Activated gamma-delta T cell treated with anti-CD3 and anti-CD28 coated beads, Interleukin-2, amount 50 U/mL, for 16 hours (primary cell): ENCODE data around the gene THAP4.

Experiments used
- DNase-seq: peaks from one replicate; pipeline ENCODE4 v3.0.0-alpha.2; 2020; ENCODE audit warnings: low read depth

The THAP4 gene

DNA sequence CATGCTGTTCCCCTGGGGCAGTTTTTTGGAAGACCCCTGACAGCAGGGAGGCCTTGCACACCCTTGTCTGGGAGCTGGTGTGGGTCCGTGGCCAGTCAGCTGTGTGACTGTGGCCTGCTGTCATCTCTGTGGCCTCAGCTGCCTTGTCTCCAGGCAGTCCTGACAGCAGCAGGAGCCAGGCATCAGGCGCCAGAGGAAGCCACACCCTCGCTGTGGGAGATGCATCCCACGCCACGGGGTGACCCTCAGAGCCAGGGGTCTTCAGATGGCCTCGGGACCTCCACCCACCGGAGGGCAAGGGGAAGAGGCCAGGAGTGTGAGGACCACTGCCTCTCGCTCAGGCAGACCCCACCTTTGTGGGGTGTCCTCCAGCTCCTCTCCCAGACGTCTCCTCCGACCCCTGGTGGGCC is 73.4 kb downstream of the THAP4 start:
- no peak for DNase-seq

DNA sequence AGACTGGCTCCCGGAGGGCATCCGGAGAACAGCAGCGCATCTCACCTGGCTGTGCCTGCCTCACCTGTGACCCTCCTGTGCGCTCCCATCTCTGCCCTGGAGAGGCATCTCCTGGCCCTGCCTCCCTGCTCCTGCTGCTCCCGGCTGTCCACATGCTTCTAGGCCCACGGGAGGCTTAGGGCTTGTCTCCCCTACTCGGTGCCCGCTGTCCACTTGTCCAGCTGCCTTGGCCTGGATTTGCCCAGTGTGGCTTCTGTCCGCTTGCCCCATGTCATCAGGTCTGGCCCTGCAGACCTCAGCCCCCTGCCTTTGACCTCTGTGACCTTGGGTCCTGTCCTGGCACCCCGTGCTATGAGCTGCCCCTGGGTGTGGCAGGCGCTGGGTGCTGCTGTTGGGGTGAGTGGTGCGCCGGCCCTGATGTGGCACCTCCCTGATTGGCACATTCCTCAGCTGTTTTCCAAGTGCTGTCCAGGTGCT is 73.9 kb downstream of the THAP4 start:
- no peak for DNase-seq

DNA sequence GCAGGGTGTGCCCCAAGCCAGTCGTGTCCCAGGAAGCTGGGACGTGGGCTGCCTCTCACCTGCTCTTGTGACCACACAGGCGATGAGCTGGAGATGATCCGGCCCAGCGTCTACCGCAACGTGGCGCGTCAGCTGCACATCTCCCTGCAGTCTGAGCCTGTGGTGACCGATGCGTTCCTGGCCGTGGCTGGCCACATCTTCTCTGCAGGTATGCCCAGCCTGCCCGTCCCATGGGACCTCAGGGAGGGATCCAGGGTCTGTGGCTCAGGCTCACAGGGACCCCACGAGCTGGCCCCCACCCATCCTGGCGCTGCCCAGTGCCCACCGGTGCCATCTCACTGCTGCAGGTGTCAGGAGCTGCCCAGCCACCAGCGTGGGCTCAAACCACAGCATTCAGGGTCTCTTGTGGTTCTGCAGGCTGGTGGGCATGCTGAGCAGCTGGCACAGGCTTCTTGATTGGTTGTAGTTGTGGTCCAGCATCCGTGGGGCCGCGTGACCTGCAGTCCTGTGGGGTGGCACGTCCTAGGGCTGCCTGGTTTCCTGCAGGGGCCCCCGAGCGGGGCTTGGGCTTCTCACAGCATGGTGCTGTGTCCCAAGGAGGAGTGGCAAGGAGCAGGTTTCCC is 74.6 kb downstream of the THAP4 start:
- no peak for DNase-seq

DNA sequence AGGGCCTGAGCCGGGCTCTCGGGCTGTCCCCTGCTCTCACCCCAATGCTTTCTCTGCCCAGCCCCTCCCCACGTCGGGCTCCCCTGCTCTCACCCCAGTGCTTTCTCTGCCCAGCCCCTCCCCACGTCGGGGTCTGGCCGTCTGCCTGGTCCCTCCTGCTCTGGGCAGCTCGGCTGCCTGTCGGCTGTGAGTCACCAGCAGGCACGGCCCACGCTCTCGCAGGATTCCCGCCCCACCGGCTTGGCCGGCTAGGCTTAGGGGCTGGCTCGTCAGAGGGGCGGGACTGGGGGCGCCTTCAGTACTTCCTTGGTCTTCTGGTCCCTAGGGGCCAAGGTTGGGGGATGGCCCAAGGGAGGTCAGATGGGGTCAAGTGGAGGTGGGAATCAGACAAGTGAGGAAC is 75.1 kb downstream of the THAP4 start:
- DNase-seq: no peak

DNA sequence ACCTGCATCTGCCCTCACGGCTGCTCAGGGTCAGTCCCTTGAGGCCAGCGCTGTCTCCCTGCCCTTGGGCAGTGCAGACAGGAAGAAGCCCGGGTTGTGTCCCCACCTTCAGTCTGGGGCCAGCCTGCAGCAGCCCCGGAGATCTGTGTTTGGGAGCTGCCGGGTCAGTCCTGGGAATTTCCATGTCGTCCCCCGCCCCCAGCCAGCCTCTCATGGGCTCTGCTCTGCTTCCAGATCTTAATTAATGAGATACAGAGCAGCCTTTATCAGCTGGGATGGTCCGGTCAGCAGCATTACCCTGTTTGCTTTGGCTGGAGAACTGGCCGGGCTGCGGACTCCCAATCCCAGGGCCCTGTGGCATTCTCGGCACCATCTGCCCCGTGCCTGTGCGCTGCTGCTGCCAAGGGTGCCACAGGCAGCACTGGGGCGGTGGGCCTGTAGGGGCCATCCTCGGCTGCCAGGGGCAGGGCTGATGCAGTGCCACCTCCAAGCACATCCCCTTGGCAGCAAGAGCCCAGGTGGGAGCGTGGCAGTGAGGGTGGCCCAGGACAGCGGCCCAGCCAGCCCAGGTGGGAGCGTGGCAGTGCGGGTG is 76.0 kb downstream of the THAP4 start:
- DNase-seq: no peak

DNA sequence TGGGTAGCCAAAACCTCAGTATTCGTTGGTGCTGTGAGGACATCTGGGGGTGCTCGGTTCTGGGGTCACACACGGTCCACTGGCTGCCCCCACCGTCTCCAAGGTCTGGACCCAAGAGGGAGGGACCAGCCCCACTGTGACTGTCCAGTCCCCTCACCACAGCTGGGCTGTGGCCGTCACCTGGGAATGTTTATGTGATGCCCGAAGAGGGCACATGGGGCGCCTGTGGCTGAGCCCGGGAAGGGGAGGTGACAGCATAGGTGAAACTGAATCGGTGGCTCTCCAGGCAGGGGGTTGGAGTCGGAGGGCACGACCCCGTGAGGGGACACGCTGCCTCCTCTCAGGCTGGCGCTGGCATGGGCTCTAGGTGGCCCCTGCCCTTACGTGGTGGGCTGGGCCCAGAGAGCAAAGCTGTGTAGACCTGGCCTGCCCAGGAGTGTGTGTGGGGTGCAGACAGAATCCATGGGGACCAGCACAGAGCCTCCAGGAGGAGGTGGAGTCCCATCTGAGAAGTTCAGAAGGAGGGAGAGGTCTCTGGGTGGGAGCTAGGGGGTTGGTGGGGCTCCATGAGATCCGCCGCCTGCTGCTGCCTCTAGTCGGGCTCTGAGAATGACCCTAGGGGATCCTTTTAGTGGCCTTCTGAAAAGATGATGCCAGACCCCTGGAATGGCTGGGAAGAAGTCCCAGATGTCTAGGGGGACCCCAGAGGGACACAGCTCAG is 76.6 kb downstream of the THAP4 start:
- DNase-seq: no peak

DNA sequence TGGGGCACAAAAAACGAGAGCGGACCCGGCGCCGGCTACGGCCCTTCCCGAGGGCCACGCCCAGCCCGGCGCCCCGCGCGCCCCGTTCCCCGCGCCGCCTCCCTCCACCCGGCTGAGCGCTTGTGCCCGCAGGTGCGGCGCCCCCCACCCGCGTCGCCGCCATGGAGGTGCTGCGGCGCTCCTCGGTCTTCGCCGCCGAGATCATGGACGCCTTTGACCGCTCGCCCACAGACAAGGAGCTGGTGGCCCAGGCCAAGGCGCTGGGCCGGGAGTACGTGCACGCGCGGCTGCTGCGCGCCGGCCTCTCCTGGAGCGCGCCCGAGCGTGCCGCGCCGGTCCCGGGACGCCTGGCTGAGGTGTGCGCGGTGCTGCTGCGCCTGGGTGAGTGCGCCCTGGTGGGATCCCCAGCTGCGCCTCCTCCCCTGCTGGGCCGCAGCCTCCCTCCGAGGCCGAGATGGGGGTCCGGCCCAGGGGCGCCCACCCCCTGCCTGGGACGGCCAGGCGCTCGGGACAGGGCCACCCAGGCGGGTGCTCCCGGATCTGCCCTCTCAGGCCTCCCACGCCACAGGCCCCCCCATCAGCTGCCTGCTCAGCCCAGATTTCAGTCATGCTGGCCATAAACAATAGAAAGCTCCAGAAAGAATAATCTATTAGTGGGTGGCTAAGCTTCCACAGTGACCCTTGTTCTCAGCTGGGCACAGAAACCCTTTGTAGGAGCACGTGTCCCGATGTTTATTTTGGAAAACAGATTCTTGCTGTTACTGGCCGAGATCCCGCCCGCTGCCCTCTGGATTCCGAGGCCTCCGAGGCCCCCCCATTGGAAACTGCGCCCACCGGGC is 77.4 kb downstream of the THAP4 start:
- no peak for DNase-seq

DNA sequence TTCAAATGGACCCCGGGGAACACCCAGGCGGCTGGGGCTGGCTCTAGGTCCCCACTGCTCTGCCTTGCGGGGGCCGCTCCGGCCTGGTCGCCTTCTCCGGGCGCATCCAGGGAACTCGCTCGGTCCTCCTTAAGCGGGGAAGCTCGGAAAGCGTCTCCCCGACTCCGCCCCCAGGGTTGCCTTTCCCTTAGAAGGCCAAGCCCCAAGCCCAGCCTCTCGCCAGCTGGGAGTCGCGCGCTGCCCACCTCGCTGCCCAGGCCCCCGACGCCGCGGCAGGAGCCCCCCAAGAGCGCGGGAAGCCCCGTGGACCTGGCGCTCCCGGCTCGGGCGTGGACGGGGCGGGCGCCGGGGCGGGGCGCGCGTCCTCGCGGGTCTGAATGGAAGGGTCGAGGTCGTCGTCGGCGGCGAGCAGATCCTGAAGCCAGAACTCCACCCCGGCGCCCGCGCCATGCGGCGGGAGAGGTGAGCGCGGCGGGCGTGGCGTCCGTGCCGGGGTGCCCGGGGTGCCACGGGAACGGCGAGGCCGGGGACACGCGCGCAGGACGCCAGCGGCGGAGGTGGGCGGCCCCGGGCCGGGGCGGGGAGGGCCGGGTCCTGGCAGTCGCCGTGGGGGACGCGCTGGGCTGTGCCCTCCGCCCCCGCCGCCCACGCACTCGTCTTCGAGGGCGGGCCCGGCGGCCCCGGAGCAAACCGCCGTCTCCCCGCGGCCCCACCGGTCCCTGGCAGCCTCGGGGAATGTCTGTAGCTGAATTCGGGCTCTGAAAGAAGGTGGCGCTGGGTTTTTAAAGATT is 78.2 kb downstream of the THAP4 start, which contains the start of gene BOK:
Gene BOK, plus strand, starts transcription at position 214 of the 791 bp plus-strand sequence. CDS start 739 bp downstream, outside the sequence.
- DNase-seq: no peak

DNA sequence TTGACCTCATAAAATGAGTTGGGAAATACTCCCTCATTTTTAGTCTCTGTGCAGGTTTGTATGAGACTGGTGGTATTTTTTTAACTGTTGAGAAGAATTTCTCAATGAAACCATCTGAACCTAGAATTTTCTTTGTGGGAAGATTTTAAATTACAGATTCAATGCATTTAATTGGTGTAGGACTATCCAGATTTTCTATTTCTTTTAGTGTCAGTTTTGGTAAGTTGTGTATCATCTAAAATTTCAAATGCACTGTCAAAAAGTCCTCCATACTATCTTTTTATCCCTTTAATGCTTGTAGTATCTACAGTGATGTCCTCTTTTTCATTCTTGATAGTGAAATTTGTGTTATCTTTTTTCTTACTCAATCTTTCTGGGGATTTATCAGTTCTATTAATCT is 80.2 kb downstream of the THAP4 start:
- no peak for DNase-seq

DNA sequence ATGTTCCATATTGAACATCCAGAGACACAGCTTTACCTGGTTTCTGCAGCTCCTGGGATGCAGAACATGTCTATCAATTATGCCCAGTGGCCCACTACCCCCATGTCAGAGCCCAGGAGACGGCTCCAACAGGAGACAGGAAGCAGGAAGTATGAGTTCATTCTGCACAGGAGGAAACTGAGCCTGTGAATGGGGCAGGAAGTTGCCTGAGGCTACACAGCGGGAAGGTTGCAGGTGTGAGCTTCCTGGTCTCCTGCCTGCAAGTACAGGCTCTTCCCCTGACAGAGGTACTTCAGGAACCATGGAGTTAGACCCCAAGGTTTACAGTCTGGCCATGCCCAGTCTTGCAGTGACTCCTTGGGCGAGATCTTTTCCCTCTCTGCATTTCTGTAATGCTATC is 81.2 kb downstream of the THAP4 start:
- DNase-seq: no peak

DNA sequence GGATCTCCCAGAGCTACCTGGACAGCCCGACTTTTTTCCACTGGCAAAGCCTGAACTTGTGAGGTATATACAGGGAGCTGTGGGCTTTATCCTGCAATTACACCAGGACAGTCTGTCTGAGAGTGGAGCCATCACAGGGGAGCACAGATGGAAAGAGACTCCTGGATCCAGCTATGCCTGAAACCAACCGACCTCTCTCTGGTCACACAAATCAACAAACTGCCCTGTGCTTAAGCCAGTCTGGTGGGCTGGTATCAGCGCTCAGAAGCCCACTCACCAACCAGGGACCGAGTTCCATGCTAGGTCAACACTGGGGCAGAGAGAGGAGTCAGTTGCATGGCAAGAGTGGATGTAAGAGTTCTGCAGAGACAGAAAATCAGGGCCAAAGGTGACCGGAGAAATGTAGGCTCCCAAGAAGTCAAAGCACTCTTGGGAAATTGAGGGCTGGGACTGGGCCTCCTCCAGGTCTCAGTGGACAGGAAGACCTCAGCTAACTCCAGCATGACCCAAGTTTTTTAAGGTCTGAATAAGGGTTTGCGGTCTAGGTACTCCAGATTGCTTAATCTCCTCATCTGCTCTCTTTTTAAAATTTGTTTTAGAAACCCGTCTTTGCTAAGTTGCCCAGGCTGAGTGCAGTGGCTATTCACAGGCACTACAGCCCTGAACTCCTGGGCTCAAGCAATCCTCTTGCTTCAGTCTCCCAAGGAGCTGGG is 82.2 kb downstream of the THAP4 start:
- DNase-seq: no peak

DNA sequence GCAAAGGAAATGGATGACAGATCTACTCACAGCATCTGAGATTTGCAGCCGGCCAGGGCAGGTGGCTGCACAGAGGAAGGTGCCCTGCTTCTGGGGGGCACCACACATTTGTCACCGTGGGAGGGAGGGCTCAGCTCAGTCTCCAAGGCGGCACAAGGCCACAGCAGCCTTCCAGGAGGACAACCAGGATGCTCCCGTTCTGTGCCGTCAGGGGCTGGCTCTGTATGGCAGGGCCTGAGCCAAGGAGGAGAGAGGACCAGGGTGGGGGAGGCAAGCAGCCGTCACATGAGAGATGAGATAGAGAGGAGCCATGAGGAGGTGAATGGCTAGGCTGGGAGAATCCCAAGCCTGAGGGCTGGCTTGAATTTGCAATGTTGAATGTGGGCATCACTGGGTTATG is 83.0 kb downstream of the THAP4 start:
- DNase-seq: no peak

DNA sequence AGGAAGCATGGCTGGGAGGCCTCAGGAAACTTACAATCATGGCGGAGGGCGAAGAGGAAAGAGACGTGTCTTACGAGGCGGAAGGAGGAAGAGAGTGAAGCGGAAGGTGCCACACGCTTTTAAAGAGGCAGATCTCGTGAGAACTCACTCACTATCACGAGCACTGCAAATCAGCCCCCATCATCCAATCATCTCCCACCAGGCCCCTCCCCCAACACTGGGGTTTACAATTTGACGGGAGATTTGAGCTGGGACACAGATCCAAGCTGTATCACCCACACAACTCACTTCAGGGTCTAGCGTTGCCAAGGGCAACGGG is 83.5 kb downstream of the THAP4 start:
- no peak for DNase-seq

DNA sequence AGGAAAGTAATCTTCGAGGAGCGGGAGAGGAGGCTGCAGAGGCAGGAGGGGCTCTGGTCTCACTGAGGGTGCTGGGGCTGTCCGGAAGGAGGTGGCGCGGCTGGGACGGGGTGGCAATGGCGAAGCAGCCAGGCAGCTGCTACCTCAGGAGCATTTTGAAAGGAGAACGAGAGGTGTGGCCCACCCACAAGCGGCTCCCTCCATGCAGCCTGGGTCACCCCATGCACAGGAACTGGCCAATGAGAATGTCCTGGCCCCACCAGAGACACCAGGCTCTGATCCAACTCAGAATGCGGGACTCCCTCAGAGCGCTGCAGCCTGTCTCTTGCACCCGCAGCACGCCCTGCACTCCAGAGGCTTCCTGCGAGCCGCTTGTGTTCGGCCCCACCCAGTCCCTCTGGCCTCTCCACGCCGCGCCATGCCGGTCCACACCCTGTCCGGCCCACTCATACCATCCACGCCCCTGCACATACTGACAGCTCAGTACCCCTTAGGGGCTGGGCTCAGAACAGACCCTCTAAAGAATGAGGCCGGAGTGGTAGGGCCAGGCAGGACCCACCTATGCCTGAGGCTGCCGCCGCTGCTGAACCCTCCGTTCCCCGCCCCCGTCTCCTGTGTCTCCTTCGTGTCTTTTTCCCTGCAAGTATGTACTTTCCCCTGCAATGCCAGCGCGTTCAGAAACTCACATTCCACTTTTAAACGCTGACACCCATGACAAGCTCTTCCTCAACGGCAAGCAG is 84.8 kb downstream of the THAP4 start:
- no peak for DNase-seq

DNA sequence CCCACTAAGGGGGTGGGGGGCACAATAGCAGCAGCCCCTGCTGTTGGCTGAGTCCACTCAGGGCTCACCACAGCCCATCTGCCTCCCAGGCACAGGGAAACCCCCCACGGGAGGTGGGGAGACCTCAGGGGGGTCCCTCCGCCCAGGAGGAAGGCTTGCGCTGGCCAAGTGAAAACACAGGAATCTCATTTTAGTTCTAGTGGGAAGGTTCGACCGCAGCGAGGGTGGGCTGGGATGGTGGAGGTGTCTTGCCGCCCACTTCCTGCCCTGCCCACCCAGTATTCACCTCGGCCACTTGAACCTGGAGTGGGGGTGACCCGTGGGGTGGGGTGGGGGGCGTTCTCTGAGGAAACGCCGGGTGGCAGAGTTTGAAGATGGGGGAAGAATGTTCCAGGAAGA is 85.4 kb downstream of the THAP4 start:
- no peak for DNase-seq

DNA sequence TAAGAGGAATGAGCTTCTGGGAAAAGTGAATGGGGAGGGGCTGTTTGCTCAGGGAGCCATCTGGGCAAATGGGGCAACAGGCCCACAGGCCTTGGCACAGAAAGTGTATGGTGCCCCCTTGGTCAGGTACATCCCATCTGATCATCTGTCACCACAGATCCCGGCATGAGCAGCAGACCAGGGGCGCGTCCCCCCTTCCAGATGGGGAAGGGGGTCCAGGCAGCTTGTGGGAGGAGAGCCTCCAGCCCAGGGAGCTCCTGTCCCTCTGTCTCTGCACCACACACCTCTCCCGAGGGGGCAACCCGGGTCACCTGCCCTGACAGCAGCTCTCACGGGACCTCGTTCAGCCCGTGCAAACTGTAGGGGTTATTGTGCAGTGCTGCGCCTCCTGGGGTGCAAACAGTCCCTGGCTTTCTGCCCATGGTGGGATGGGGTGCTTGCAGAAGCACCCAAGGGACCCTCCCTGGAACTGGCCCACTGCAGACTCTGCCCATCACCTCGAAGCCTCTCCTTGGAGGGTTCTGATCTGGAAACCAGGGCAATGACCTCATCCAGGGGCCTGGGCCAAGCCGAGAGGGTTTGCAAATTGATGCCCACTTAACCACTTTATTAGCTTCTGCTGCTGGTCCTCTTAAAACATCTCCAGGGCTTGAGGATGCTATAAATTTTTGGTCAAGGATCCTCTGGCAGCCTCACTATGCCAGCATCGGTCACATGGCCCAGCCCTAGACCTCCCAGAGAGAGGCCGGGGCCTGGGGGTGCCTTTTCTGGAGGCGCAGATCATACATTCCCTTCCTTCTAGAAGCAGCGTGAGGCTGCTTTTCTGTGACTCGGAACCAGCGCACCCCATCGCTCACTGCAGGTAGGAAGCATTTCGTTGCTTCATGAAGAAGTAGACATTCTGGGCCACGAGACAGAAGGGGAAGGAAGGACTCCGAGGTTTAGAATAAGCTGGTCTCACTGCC is 86.1 kb downstream of the THAP4 start:
- no peak for DNase-seq

DNA sequence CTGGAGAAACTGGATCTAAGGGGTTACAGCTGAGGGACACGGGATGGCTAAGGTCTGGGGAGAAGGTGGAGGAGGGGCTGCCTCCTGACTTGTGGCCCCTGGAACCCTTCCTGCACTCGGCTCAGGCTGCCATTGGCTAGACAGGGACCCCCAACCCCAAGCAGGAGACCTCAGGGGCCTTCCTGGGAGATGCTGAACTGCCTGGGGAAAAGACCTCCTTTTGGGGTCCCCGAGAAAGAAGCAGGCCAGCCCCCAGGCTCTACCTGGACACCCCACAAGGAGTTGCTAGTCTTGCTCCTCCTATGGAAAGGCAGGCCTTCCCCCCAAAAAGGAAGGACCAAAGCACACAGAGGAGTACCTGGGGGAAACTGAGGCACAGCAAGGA is 88.5 kb downstream of the THAP4 start:
- no peak for DNase-seq

DNA sequence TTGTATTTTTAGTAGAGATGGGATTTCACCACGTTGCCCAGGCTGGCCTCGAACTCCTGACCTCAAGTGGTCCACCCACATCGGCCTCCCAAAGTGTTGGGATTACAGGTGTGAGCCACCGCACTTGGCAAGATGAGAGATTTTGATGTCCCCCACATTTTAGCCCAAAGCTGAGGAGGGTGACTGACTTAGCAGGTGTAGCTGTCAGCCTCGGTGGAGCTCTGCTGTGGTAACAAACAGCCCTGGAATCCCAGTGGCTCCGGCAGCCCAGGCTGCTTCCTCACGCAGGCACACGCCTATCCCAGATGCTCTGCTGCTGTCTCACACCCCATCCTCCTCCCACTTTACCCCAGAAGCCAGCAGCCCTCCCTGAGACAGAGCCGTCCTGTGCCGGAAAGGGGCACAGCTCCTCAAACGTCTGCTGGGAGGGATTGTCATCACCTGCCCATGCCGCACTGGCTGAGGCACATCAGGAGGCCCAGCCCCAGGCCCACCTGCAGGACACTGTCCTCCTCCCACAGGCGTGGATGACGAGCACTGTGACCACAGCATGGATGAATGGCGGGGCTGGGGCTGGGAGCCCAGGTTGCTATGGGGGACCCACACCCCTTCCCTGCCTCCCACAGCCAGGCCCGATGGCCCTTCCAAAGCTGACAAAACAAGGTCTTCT is 89.0 kb downstream of the THAP4 start:
- no peak for DNase-seq
